Heart left ventricle (tissue), 13 donors: ENCODE results near the gene PI4KA.
"Not testable (repeated sequence)": the region's sequence is repeated elsewhere in the genome, so short reads cannot be mapped to it uniquely, and the experiment has no call there.

Experiments used
- POLR2A ChIP-seq, 2 donors: fragments of 450-650 bp; IDR thresholded peaks; one replicate each; pipeline ENCODE4 v1.6.1; 2017; ENCODE audit warnings: antibody characterized with exemption in 2 of 2, mild to moderate bottlenecking in 2 of 2, moderate library complexity in 2 of 2
- TF ChIP-seq, protein P1 (sequence below), 12 donors: fragments of 200-600 bp; sonication (generic) in 4 of 12; IDR thresholded peaks; one replicate each; pipeline versions ENCODE4 v1.5.0 to v1.8.0; 2018 to 2022; ENCODE audit warnings: antibody characterized with exemption in 12 of 12, mild to moderate bottlenecking in 5 of 12
- donor health status: ischemic (EF 13 %, LVEDD 7.1; RV severe dilation, severe dysfunction).
- donor health status: DM: no; HTN: yes; CAD: no.
- donor health status: DM: no; HTN: no; CAD: no.
- donor health status: ischemic (EF 25% LVEDD 6.9; RV normal size, moderate dysfunction).
- donor health status: ischemic (EF 25% LVEDD 5.7; RV mildly dilated, moderate dysfunction).
- donor health status: ischemic (EF 35%, LVEDD 5.7; RV mildly dilated, moderate dysfunction).
- donor health status: nonischemic (EF 11% LVEDD 7.7; RV severe dilation, severe dysfunction).
- donor health status: DM: yes; HTN: yes; CAD: no.
- donor health status: PGD.
- donor health status: ischemic (EF 29% LVEDD 5.4; RV normal size, mild dysfunction).
- donor health status: nonischemic (EF 23%, LVEDD 6.1; RV moderate dilation, normal function).

DNA sequence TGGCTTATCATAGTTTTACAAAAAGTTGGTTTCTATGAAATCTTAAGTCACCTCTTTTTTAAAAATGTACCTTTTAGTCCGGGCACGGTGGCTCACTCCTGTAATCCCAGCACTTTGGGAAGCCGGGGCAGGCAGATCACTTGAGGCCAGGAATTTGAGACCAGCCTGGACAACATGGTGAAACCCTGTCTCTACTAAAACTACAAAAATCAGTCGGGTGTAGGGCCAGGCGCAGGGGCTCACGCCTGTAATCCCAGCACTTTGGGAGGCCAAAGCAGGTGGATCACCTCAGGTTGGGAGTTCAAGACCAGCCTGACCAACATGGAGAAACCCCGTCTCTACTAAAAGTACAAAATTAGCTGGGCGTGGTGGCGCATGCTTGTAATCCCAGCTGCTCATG lies 158.8 kb downstream of the PI4KA start:
- not testable (repeated sequence) for TF ChIP-seq POLR2A (IDR thresholded peaks at IDR 0.05)
- TF ChIP-seq, protein P1, sequence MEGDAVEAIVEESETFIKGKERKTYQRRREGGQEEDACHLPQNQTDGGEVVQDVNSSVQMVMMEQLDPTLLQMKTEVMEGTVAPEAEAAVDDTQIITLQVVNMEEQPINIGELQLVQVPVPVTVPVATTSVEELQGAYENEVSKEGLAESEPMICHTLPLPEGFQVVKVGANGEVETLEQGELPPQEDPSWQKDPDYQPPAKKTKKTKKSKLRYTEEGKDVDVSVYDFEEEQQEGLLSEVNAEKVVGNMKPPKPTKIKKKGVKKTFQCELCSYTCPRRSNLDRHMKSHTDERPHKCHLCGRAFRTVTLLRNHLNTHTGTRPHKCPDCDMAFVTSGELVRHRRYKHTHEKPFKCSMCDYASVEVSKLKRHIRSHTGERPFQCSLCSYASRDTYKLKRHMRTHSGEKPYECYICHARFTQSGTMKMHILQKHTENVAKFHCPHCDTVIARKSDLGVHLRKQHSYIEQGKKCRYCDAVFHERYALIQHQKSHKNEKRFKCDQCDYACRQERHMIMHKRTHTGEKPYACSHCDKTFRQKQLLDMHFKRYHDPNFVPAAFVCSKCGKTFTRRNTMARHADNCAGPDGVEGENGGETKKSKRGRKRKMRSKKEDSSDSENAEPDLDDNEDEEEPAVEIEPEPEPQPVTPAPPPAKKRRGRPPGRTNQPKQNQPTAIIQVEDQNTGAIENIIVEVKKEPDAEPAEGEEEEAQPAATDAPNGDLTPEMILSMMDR (IDR thresholded peaks at IDR 0.05): not testable (repeated sequence)
